ENCODE results near the gene TMEM8B.
"Not testable (repeated sequence)": the region's sequence is repeated elsewhere in the genome, so short reads cannot be mapped to it uniquely, and the experiment has no call there.

Gene TMEM8B

DNA sequence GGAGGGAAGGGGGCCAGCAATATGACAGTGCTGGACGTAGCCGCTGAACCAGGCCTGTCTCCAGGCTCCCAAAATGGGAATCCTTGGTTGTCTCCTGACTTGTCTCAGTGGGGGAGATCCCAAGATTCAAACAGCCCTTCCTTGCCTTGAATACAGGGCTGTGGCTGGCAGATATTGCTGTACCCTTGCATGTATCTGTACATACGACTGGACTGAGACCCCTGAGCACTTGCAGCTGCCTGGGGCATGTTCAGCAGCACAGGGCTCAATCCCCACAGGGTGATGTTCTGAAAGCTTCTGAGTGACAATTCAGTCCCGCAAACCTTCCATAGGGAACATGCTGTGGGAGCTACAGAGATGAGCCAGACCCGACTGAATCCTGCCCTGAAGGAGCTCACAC lies 27.9 kb downstream of the TMEM8B start:
- H3K27ac ChIP-seq = no peak overlapping the region
- H3K4me3 ChIP-seq = no peak overlapping the region

DNA sequence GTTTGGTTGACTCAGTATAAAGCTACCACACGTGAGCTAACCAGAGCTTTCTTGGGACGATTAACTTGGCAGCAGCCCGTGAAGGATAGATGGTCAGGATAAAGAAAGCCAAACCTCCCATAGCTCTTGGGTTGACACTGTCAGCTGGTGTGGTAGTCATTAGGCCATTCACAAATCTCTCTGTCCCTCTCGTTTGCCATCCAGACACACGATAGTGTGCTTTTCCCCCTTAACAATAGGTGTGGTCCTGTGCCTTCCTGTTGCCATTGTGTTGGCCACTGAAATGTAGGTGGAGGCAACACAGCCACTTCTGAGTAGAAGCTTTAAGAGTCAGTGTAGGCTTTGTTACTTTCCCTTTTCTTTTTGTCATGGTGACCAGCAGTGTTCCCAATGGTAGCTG lies 29.4 kb downstream of the TMEM8B start:
- Histone ChIP-seq H3K27ac (no peak overlapping the region), H3K4me3 (no peak overlapping the region)

DNA sequence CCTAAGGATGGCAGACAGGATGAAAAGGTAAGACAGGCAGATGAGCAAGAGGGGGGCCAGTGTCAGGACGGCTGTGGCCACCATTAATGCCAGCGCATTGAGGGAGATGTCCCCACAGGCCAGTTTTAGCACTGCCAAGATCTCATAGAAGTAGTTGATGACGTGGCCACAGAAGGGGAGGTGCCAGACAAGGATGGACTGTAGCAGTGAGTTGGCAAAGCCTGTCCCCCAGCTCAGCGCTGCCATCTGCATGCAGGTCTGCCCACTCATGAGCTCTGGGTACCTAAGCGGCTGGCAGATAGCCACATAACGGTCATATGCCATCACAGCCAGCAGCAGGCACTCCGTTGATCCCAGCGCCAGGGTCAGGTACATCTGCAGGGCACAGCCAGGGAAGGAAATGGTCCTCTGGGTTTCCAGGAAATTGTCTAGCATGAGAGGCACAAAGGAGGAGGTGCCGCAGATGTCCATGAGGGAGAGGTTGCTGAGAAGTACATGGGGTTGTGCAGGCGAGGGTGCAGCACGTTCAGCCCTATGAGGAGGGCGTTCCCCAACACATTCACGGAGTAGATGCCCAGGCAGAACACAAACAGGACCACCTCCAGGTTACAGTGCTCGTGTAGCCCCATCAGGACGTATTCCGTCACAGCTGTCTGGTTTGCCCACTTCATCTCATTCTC lies 30.4 kb downstream of the TMEM8B start:
- Histone ChIP-seq H3K4me3 (no peak overlapping the region), H3K27ac (no peak overlapping the region)

DNA sequence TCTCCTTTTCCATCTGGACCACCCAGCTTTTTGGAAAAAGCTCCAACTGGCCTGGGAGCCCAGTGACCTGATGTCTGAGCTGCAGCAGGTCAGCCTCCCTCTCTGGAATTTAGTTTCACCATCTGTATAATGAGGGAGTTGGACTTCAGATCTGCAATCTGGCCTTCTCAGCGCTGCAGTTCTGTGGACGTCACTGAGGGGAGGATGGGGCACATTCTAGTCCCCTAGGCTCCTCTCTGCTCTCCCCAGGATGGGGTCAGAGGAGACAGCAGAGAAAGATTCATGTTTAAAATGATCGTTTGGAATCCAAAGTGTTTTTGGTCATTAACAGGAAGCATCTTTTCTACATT lies 30.9 kb downstream of the TMEM8B start:
- Histone ChIP-seq H3K4me3 (no peak overlapping the region), H3K27ac (no peak overlapping the region)

DNA sequence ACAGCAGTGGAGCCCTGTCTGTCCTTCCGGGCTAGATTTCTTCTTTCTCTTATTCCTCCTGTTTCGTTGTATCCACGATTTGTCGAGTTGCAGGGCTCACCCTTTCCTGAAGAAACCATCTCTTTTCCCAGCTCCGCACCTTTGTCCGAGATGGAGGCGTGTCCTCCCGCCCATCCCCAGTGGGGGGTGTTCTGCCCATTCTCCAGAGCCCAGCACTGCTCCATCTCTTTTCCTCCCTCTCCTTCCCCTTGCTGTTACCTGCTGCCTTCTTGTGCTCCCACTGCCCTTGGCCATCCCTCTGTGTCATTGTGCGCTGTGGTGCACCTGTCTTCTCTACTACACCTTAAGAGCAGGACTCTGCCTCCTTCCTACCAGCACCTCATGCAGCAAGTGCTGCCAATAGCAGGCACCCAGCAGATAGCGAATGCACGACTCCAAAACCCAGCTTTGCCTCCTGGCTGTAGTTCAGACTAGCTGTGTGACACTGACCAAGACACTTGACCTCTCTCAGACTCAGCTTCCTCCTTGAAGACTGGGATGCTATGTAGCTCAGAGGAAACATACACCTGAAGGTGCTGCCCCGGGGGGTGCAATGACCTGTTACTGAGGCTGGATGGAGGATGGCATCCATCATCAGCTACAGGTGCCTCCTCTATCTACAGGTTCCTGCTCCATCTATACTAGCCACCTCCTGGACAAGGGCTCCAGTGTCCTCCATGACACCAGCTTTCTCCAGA lies 32.3 kb downstream of the TMEM8B start:
- H3K4me3 ChIP-seq = no peak overlapping the region

DNA sequence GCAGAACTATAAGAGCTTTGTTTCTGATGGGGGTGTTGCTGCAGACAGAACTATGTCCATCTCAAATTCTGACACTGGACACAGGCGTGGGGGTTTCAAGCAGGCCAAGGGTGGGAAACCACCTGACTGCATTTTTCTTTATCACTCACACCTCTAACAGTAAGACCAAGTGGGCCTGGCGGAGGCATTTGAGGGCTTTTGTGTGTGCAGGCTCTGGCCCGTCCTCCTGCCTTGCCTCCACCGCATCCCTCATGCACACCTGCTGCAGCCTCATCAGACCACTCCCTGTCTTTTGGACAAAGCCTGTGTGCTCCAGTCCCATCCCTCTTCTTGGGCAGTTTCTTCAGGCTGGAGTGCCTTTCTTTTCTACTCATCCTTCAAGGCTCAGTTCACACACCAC lies 33.3 kb downstream of the TMEM8B start:
- Histone ChIP-seq H3K27ac (no peak overlapping the region), H3K4me3 (no peak overlapping the region)

More for the DNA sequence above, 32.3 kb downstream of the TMEM8B start:
- no peak overlapping the region for H3K27ac ChIP-seq

DNA sequence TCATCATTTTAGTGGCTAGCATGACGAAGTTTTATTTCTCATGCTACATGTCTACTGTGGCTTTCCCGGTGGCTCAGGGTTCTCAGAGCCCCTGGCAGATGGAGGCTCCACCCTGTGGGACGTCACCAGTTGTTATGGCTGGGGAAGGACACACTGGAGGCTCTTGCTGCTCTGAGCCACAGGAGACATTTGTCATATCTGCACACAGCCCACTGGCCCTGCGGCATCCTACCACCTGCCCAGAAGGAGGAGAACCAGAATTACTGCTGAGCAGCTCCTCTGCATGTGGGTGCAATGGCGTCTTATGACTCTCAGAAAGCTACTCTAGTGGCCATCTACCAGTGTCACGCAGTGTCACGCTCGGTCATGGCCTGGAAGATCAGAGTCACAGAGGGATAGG lies 34.6 kb downstream of the TMEM8B start:
- H3K27ac ChIP-seq = no peak overlapping the region

DNA sequence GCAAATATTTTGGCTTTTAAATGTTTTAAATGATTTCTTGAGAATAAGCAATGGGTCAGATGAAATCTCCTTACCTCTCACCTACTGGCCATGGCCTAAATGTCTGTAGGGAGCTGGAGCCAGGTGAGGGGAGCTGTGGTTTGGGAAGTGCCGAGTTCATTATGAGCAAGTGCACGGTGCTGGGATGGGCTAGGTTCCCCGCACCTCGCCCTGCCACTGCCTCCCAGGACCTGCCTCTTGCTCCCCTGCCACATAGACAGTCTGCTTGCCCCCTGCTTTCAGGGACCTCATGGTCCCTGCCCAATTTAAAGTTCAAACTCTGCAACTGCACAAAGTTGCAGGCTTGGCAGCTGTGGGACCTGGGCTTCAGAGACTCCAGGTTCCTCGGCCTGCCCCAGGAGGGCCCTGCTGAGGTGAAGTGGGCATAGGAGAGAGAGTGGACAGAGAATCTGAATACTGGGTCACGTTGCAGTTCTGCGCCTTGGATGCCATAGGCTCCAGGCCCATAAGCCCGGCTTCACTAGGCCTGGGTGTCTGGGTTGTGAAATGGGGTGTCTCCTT lies 35.7 kb downstream of the TMEM8B start:
- no peak overlapping the region for H3K27ac ChIP-seq

More for the DNA sequence above, 34.6 kb downstream of the TMEM8B start:
- H3K4me3 ChIP-seq = no peak overlapping the region

DNA sequence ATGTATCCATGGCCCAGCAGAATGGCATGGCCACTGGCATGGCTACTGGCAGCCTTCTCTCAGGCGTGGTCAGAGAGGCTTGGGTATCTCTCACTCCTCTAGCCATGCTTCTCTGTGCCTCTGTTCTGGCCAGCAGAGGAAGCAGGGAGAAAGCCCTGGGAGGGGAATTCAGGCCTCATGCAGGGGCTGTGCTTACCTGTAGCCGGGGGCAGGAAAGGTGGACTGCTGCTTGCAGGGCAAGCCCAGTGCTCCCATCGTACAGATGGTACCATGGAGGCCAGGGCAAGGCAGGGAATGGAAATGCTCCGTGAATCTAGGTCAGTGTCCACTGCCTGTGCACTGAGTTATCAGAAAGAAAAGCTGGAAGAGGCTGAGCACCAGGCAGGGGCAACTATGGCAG lies 38.5 kb downstream of the TMEM8B start:
- Histone ChIP-seq H3K27ac (no peak overlapping the region), H3K4me3 (no peak overlapping the region)

More for the DNA sequence above, 35.7 kb downstream of the TMEM8B start:
- H3K4me3 ChIP-seq = no peak overlapping the region

DNA sequence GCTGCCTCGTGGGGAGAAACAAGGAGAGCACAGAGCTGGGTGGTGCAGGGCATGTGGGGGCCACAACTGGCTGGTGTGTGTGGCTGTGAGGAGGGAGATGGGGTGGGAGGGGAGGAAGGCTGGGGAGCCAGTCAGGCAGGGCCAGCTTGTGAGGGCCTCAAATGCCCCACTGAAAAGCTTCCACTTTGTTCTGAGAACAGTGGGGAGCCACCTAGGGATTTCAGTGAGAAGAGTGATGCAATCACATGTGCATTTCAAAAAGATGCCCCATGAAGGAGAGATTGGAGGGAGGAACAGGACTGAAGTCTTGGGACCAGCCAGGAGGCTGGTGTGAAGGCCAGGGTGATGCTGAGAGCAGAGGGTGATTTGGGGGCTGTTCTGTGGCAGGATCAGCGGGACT lies 39.9 kb downstream of the TMEM8B start:
- Histone ChIP-seq H3K4me3 (no peak overlapping the region), H3K27ac (no peak overlapping the region)

DNA sequence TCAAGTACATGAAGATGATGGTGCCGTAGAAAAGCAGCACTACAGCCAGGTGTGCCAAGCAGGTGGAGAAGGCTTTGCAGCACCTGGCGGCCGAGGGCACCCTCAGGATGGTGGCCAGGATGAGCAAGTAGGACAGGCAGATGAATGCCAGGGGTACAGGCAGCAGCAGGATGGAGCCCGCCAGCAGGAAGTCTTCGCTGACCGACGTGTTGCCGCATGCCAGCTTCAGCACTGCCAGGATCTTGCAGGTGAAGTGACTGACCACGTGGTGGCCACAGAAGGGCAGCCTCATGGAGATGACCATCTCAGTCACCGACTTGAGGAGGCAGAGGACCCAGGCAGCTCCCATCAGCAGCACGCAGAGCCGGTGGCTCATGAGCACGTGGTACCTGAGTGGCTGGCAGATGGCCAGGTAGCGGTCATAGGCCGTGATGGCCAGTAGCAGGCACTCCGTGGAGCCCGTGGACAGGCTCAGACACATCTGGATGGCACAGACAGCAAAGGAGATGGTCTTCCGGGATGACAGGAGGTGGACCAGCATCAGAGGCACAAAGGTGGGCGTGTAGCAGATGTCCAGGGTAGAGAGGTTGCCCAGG lies 40.7 kb downstream of the TMEM8B start:
- Histone ChIP-seq H3K4me3 (no peak overlapping the region), H3K27ac (no peak overlapping the region)

DNA sequence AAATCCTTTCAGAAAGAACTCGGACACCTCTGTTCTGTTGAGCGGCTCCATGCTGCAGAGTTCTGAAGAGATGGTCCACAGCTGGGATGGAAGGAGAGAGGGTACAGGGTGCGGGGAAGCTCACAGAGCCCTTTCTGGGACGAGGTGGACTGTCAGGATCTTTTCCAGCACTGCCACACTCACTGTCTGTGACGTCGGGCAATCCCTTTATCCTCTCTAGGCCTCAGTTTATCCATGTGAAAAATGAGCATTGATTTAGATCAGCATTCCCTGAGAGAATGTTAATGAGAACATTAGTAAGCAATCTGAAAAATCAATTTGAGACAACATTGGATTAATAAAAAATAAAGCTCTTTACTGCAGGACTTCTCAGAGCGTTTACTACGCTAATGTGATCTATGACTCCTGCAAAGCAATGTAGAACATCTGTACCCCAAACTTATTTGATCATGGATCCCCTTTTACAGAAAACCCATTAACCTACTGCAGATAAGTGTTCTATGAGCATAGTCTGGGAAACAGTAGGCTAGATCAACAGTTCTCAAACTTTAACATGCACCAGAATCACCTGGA lies 41.4 kb downstream of the TMEM8B start, which contains the start of gene OR13J1:
Gene OR13J1, minus strand, starts transcription at position 51 of the 573 bp plus-strand sequence. Its CDS starts 0 bp downstream, at position 51.
- Histone ChIP-seq H3K4me3 (no peak within 1 kb of the TSS), H3K27ac (no peak within 1 kb of the TSS)

DNA sequence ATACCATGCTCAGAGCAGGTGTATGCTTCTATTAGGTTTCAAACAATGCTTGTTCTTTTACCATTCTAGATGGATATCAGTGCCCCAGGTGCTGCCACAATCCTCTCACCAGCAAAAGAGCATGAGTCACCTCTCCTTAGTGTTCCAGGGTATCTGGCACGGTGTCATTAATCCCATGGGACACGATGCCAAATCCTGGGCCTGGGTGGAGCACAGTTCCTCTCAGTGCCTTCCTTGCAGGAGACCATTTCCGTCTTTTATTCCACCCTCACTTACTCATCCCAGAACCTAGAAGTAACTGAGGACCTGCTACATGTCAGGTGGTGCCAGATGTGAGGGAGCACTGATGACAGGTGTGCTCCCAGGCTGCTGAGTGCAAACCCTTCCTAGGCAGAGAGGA lies 42.5 kb downstream of the TMEM8B start:
- no peak overlapping the region for H3K27ac ChIP-seq
- no peak overlapping the region for H3K4me3 ChIP-seq

DNA sequence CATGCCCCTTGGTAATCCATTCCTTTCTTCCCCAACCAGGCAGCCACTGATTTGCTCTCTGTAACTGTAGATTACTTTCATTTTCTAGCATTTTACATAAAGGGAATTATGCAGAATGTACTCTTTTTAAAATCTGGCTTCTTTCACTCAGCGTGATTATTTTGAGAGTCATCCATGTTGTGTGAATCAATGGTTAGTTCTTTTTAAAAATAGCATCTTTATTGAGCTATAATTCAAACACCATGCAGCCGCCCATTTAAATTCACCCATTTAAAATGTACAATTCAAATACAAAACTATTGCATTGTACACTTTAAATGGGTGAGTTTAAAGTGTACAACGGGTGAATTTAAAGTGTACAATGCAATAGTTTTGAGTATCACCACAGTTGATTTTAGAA lies 43.5 kb downstream of the TMEM8B start:
- H3K4me3 ChIP-seq = no peak overlapping the region
- H3K27ac ChIP-seq = no peak overlapping the region

DNA sequence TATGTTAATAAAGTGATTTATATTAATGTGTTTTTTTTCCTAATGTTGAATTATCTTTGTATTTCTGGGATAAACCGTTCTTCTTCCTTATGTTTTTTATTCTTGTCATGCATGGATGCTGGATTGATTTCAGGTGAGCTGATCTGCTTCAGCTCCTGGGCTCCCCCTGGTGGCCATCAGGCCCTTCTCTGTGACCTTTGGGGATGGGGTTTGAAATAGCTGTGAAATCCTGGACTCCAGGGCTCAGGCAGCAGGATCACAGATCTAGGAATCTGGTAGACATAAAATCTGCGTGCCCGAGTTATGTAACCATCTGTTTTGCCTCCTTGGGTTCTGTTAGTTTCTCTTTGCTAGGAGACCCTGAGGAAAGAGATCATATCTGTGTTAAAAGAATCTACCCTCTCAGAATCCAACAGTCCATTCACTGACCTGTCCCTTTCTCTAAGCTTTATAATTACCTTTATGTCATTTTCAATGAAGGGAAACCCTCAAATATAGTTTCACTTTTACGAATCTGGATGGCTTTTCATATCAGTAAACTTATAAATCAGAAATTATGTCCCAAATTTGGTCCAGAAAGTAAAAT lies 53.3 kb downstream of the TMEM8B start:
- H3K27ac ChIP-seq = peak overlapping the region in 1 of 21 experiments; percentile 3
- H3K4me3 ChIP-seq = no peak overlapping the region

DNA sequence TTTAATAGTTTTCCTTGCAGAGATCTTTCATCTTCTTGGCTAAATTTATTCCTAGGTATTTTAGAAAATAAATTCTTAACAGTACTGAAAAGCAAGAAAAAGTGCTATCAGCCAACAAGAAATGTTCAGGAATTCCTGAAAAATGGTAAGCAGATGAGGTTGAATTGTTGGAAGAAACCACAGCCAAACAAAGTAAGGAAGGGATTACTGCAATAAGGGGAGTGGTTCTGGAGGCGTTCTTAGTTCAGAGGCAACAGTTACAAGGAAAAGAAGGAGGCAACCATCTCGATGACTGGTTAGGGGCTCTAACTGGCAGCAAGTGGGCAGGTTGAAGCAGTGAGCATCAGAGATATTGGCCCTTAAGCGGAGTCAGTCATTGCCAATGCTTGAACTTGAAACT lies 54.0 kb downstream of the TMEM8B start:
- H3K27ac ChIP-seq = peak overlapping the region in 1 of 21 experiments; percentile 3

DNA sequence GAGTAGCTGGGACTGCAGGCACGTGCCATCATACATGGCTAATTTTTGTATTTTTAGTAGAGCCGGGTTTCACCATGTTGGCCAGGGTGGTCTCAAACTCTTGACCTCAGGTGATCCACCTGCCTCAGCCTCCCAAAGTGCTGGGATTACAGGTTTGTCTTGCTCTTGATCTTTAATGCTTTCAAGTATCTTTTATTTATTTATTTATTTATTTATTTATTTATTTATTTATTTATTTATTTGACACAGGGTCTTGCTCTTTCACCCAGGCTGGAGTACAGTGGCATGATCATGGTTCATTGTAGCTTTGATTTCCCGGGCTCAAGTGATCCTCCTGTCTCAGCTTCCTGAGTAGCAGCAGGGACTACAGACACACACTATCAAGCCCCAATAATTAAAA lies 55.9 kb downstream of the TMEM8B start:
- H3K4me3 ChIP-seq = not testable (repeated sequence)

More for the DNA sequence above, 54.0 kb downstream of the TMEM8B start:
- H3K4me3 ChIP-seq = no peak overlapping the region

DNA sequence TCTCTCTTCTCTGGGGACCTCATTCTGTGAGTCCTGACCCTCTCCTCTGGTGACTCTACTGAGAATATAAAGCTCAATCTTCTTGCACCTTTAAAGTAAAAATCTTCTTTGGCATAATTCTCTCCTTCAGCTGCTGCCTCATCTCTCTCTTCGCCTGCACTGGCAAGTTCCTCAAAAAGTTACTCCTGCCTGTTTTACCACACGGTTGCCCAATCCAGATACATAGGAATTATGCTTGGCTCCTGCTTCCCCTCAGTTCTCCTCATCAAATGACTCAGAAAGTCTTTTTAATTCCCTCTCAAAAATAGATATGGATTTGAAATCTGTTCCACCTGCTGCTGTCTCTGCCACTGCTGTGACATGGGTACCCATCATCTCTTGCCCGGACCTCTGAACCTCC lies 62.6 kb downstream of the TMEM8B start:
- no peak overlapping the region for H3K27ac ChIP-seq
- H3K4me3 ChIP-seq = no peak overlapping the region

More for the DNA sequence above, 55.9 kb downstream of the TMEM8B start:
- not testable (repeated sequence) for H3K27ac ChIP-seq

DNA sequence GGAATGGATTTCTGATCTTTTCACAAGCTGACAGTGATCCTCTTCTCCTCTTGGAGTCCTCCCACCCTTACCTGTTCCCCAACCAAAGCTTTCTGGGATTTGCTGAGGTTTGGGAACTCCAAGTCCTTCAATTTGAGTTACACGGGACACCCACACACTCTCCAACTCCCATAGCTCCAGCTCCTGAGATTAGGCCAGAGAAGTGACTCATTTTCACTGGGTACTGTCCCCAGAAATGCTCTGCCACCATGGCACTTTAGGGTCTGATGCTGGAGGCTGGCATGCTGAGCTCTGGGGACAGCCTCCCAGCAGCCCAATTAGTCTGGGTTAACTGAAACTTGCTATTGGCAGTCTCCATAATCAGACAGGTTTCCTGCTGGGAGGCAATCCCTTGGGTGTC lies 63.0 kb downstream of the TMEM8B start:
- Histone ChIP-seq H3K27ac (no peak overlapping the region), H3K4me3 (no peak overlapping the region)

DNA sequence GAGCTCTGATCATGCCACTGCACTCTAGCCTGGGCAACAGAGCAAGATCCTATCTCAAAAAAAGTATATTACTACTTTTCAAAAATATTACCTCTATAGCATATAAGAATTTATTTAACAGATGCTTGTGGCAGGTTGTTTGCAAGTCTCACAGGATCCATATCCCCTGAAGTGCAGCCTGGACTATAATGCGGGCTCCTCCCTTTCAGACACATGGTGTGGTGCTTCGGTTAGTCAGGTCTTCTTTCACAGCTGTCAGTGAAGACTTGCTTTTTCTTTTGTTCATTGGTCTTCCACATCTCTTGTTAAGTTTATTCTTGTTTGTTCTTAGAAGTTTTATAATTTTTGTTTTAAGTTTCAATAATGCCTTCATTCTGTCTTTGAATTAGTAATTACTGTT lies 67.5 kb downstream of the TMEM8B start:
- no peak overlapping the region for H3K4me3 ChIP-seq
- no peak overlapping the region for H3K27ac ChIP-seq

Measured in skin epidermis (tissue), 12 donors.